ENCODE results near the gene FGF4.

The FGF4 gene, protein sequence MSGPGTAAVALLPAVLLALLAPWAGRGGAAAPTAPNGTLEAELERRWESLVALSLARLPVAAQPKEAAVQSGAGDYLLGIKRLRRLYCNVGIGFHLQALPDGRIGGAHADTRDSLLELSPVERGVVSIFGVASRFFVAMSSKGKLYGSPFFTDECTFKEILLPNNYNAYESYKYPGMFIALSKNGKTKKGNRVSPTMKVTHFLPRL

GRCh38 chr11:69775163-69775755, at the start of gene FGF4:
Gene FGF4 (minus strand): TSS chr11:69775341. CDS start chr11:69775084, 257 bp downstream.
- H3K27me3 ChIP-seq (ENCODE audit: control insufficient read depth, insufficient read depth, low read length) = peaks cover 23% of the 10 kb centered on the region
- H3K36me3 ChIP-seq (ENCODE audit: control insufficient read depth, insufficient read depth, low read length) = no peaks in the 10 kb centered on the region
- H3K4me3 ChIP-seq (ENCODE audit: low read length) = no peak within 1 kb of the TSS
- H3K4me1 ChIP-seq (ENCODE audit: control insufficient read depth, insufficient read depth, low read length) = no peaks in the 10 kb centered on the region
- no peak within 1 kb of the TSS for H3K27ac ChIP-seq (ENCODE audit: low read depth, low read length)
- no peak within 1 kb of the TSS for H3K9ac ChIP-seq (ENCODE audit: low read length)

DNA sequence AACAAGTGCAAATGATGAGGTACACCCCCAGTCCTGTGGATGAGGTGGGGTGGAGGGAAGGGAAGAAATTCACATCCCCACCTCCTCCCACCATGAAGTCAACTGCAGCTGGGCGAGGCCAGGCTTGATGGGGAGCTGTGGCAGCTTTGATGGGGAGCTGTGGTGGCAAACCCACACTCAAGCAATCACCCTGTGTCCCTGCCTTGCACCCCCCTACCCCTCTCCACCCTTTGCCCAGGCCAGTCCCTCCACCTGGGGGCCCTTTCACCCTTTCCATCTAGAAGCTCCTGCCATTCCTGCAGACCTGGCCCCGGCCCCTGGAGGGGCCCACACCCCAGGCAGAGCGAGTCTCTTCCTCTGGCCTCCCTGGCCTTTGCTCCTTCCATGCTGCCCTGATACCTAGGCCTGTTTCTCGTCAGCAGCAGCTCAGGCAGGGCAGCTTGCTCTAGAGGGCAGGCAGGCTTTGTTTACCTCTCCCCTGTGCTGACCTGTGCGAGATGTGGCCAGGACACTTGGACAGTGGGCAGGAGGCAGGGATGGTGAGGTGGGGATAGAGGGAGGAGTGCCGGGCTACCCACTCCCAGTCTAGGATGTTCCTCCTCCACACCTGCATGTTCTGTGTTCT, 48.6 kb upstream of the FGF4 start:
- no peaks in the 10 kb centered on the region for H3K4me1 ChIP-seq (ENCODE audit: control insufficient read depth, insufficient read depth, low read length)
- no peaks in the 10 kb centered on the region for H3K27me3 ChIP-seq (ENCODE audit: control insufficient read depth, insufficient read depth, low read length)
- no peak overlapping the region for H3K4me3 ChIP-seq (ENCODE audit: low read length)
- no peaks in the 10 kb centered on the region for H3K36me3 ChIP-seq (ENCODE audit: control insufficient read depth, insufficient read depth, low read length)
- H3K27ac ChIP-seq (ENCODE audit: low read depth, low read length) = no peak overlapping the region
- H3K9ac ChIP-seq (ENCODE audit: low read length) = no peak overlapping the region

- H3K4me3 ChIP-seq (ENCODE audit: low read length) = no peak overlapping the region
- no peak overlapping the region for H3K27ac ChIP-seq (ENCODE audit: low read depth, low read length)
- no peaks in the 10 kb centered on the region for H3K4me1 ChIP-seq (ENCODE audit: control insufficient read depth, insufficient read depth, low read length)
- no peaks in the 10 kb centered on the region for H3K36me3 ChIP-seq (ENCODE audit: control insufficient read depth, insufficient read depth, low read length)
- H3K27me3 ChIP-seq (ENCODE audit: control insufficient read depth, insufficient read depth, low read length) = no peaks in the 10 kb centered on the region
- H3K9ac ChIP-seq (ENCODE audit: low read length) = no peak overlapping the region
Observed at GRCh38 chr11:69822676-69823494, 47.7 kb upstream of the FGF4 start.

- H3K27me3 ChIP-seq (ENCODE audit: control insufficient read depth, insufficient read depth, low read length) = peaks cover 6% of the 10 kb centered on the region
- no peaks in the 10 kb centered on the region for H3K36me3 ChIP-seq (ENCODE audit: control insufficient read depth, insufficient read depth, low read length)
- H3K9ac ChIP-seq (ENCODE audit: low read length) = no peak overlapping the region
- no peak overlapping the region for H3K4me3 ChIP-seq (ENCODE audit: low read length)
- no peak overlapping the region for H3K27ac ChIP-seq (ENCODE audit: low read depth, low read length)
- no peaks in the 10 kb centered on the region for H3K4me1 ChIP-seq (ENCODE audit: control insufficient read depth, insufficient read depth, low read length)
Observed at GRCh38 chr11:69821511-69822040, 46.4 kb upstream of the FGF4 start.

DNA sequence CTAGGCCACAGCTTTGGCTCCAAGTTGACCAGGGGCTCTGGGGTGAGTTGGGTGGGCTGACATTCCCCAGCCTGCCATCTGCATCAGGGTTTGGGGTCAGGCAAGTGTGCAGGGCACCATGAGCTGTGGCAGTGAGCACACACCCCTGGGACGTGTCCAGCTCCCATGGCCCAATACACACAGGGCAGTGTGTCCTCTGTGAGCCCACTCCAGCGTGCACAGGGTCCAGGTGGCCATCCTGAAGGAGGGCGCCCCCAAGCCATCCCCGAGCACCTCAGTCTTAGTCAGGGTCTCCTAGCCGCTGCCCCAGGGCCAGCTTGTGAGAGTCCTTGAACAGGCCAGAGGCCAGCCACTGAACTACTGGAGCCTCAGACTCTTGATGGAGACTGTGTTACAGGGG, 45.3 kb upstream of the FGF4 start:
- peaks cover 12% of the 10 kb centered on the region for H3K27me3 ChIP-seq (ENCODE audit: control insufficient read depth, insufficient read depth, low read length)
- H3K27ac ChIP-seq (ENCODE audit: low read depth, low read length) = no peak overlapping the region
- no peaks in the 10 kb centered on the region for H3K36me3 ChIP-seq (ENCODE audit: control insufficient read depth, insufficient read depth, low read length)
- no peaks in the 10 kb centered on the region for H3K4me1 ChIP-seq (ENCODE audit: control insufficient read depth, insufficient read depth, low read length)
- no peak overlapping the region for H3K9ac ChIP-seq (ENCODE audit: low read length)
- no peak overlapping the region for H3K4me3 ChIP-seq (ENCODE audit: low read length)

- H3K4me3 ChIP-seq (ENCODE audit: low read length) = no peak overlapping the region
- no peak overlapping the region for H3K27ac ChIP-seq (ENCODE audit: low read depth, low read length)
- no peak overlapping the region for H3K9ac ChIP-seq (ENCODE audit: low read length)
- H3K4me1 ChIP-seq (ENCODE audit: control insufficient read depth, insufficient read depth, low read length) = no peaks in the 10 kb centered on the region
- no peaks in the 10 kb centered on the region for H3K36me3 ChIP-seq (ENCODE audit: control insufficient read depth, insufficient read depth, low read length)
- peaks cover 12% of the 10 kb centered on the region for H3K27me3 ChIP-seq (ENCODE audit: control insufficient read depth, insufficient read depth, low read length)
Observed at GRCh38 chr11:69819541-69820070, 44.5 kb upstream of the FGF4 start.

GRCh38 chr11:69818603-69819441, 43.7 kb upstream of the FGF4 start, which contains the start of gene FGF3:
Gene FGF3 (minus strand): TSS chr11:69819416. CDS start chr11:69818933, 483 bp downstream.
- Histone ChIP-seq H3K4me3 (ENCODE audit: low read length) (no peak within 1 kb of the TSS), H3K9ac (ENCODE audit: low read length) (no peak within 1 kb of the TSS), H3K36me3 (ENCODE audit: control insufficient read depth, insufficient read depth, low read length) (no peaks in the 10 kb centered on the region), H3K4me1 (ENCODE audit: control insufficient read depth, insufficient read depth, low read length) (no peaks in the 10 kb centered on the region), H3K27ac (ENCODE audit: low read depth, low read length) (no peak within 1 kb of the TSS), H3K27me3 (ENCODE audit: control insufficient read depth, insufficient read depth, low read length) (peaks cover 15% of the 10 kb centered on the region)

- H3K4me1 ChIP-seq (ENCODE audit: control insufficient read depth, insufficient read depth, low read length) = no peaks in the 10 kb centered on the region
- peaks cover 16% of the 10 kb centered on the region for H3K27me3 ChIP-seq (ENCODE audit: control insufficient read depth, insufficient read depth, low read length)
- no peak overlapping the region for H3K27ac ChIP-seq (ENCODE audit: low read depth, low read length)
- H3K36me3 ChIP-seq (ENCODE audit: control insufficient read depth, insufficient read depth, low read length) = no peaks in the 10 kb centered on the region
- H3K9ac ChIP-seq (ENCODE audit: low read length) = no peak overlapping the region
- H3K4me3 ChIP-seq (ENCODE audit: low read length) = no peak overlapping the region
Observed at GRCh38 chr11:69818231-69818602, 43.1 kb upstream of the FGF4 start.

GRCh38 chr11:69817265-69818230, 42.4 kb upstream of the FGF4 start:
- Histone ChIP-seq H3K27me3 (ENCODE audit: control insufficient read depth, insufficient read depth, low read length) (peaks cover 16% of the 10 kb centered on the region), H3K4me1 (ENCODE audit: control insufficient read depth, insufficient read depth, low read length) (no peaks in the 10 kb centered on the region), H3K27ac (ENCODE audit: low read depth, low read length) (no peak overlapping the region), H3K4me3 (ENCODE audit: low read length) (no peak overlapping the region), H3K9ac (ENCODE audit: low read length) (no peak overlapping the region), H3K36me3 (ENCODE audit: control insufficient read depth, insufficient read depth, low read length) (no peaks in the 10 kb centered on the region)

DNA sequence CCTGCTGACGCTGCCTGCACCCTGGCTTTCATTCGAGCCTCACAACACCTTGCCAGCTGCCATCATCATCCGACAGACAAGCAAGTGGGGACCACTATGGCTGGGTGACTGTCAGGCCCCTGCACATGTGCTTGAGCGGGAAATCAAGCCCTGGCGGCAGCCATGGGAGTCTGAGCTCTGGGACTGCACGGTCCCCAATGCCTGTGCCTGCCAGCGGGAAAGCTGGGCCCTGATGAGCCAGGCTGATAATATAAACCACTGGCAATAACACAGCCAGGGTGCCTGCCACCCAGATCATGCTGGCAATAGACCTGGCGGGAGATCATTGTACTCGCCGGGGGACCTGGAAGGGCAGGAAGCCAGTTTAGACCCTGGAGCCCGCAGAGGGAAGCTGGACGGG, 41.5 kb upstream of the FGF4 start:
- Histone ChIP-seq H3K27me3 (ENCODE audit: control insufficient read depth, insufficient read depth, low read length) (peaks cover 16% of the 10 kb centered on the region), H3K36me3 (ENCODE audit: control insufficient read depth, insufficient read depth, low read length) (no peaks in the 10 kb centered on the region), H3K4me1 (ENCODE audit: control insufficient read depth, insufficient read depth, low read length) (no peaks in the 10 kb centered on the region), H3K9ac (ENCODE audit: low read length) (no peak overlapping the region), H3K4me3 (ENCODE audit: low read length) (no peak overlapping the region), H3K27ac (ENCODE audit: low read depth, low read length) (no peak overlapping the region)

DNA sequence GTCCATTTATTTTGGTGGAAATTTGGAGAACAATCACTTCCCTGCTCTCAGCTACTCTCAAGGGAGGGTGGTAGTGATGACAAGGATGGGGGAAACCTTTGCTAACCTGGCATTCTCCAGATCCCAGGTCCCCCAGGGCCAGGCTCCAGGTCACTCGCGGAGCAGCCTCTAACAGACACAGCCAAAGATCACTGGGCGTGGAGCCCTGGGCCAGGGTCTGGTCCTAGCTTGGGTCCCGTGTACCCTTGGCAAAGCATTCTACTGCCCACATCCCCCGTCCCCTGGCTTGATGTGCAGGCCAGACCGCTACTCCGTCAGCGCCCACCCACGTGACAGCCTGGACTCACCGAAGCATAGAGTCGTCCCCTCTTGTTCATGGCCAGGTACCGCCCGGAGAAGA, 40.8 kb upstream of the FGF4 start:
- Histone ChIP-seq H3K27ac (ENCODE audit: low read depth, low read length) (no peak overlapping the region), H3K4me3 (ENCODE audit: low read length) (no peak overlapping the region), H3K9ac (ENCODE audit: low read length) (no peak overlapping the region), H3K36me3 (ENCODE audit: control insufficient read depth, insufficient read depth, low read length) (no peaks in the 10 kb centered on the region), H3K27me3 (ENCODE audit: control insufficient read depth, insufficient read depth, low read length) (peaks cover 16% of the 10 kb centered on the region), H3K4me1 (ENCODE audit: control insufficient read depth, insufficient read depth, low read length) (no peaks in the 10 kb centered on the region)

All from rectal smooth muscle tissue (tissue), 1 donor.